ENCODE measurements around the gene PLEKHG1.

The PLEKHG1 gene

DNA sequence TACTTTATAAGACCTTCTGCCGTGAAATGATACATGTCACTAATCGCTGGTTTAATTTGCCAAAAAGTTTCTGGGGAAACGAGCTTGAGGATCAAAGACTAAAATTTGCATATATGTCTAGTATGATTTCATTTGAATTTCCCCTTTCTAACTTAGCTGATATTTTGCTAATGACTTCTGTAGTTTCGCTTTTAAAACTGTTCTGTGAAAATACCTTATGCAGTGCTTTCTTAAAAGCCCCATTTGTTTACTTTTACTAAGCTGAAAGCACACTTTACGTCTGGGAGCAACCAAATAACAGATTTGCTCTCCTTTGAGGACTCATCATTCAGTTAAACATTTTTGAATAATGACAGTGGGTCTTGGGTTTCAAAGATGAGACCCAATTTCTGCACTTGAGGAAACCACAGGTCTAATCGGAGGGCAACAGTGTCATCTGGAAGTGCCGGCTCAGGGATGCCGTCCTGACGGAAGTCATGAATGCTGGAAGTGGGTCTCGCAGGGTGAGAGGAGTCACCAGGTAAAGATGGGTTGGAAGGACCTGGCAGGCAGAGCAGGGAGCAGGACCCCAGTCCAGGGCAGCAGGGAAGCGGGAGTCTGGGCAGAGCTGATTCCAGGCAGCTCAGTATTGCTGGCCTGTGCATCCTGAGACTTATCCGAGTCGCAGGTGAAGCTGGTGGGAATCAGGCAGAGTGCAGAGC, 33.2 kb downstream of the PLEKHG1 start:
- no peak overlapping the region for H3K4me3 ChIP-seq (ENCODE audit: low read depth, low read length)
- DNase-seq (ENCODE audit: low read depth, low spot score): no peak
- TF ChIP-seq, protein P1, sequence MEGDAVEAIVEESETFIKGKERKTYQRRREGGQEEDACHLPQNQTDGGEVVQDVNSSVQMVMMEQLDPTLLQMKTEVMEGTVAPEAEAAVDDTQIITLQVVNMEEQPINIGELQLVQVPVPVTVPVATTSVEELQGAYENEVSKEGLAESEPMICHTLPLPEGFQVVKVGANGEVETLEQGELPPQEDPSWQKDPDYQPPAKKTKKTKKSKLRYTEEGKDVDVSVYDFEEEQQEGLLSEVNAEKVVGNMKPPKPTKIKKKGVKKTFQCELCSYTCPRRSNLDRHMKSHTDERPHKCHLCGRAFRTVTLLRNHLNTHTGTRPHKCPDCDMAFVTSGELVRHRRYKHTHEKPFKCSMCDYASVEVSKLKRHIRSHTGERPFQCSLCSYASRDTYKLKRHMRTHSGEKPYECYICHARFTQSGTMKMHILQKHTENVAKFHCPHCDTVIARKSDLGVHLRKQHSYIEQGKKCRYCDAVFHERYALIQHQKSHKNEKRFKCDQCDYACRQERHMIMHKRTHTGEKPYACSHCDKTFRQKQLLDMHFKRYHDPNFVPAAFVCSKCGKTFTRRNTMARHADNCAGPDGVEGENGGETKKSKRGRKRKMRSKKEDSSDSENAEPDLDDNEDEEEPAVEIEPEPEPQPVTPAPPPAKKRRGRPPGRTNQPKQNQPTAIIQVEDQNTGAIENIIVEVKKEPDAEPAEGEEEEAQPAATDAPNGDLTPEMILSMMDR (IDR thresholded peaks at IDR 0.05; ENCODE audit: low read depth, low read length): no peak
- in situ Hi-C loops (cut with HindIII; ENCODE audit: low sequenced_read_pairs): no loop called here

DNA sequence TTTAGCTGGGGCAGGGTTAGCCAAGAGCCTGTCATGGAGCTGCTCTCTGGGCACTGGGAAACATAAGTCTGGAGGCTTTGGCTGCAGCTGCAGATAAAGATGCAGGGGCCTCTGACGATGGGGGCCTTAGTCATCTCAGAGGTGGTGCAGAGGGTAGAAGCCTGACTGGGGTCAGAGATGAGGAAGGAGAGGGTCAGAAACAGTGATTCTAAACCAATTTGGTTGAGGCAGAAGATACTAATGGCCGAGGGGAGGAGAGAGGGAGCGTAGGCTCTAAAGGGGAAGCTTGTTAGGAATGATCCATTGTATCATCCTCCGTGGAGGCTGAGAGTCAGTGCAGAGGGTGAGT, 33.8 kb downstream of the PLEKHG1 start:
- TF ChIP-seq, protein P1 (IDR thresholded peaks at IDR 0.05; ENCODE audit: low read depth, low read length): no peak
- in situ Hi-C loops (cut with HindIII; ENCODE audit: low sequenced_read_pairs): no loop called here
- H3K4me3 ChIP-seq (ENCODE audit: low read depth, low read length): no peak overlapping the region
- no peak for DNase-seq (ENCODE audit: low read depth, low spot score)

DNA sequence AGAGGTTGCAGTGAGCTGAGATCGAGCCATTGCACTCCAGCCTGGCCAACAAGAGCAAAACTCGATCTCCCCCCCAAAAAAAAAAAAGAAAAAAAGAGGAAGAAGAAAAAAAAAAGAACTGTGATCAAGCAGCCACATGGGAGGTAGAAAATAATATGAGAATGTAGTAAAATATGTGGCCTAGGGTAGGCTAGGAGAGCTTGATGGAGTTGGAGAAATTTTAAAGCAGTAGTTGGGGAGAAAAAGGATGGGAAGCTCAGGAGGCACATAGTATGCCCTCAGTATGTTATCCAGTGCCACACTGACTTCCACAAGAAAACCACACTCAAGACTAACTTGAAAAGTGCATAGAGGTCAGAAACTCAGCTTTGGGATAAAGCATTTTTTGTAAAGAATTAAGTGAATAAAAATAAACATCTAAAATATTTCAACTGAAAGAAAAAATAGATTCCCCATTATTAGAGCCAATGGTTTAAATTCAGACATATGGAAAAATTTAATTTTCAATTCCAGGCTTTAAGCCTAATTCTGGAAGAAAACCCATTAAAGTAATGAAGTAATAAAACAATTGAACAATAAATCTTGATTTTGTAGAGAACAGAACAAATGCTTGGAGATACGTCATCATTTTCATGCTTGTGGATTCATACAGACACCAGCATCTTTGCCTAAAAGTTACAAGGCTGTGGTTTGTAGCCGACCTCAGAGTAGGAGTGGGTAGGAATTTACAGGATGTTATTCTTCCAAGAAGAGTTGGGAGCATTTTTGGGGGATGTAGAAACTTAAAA, 34.7 kb downstream of the PLEKHG1 start:
- no peak overlapping the region for H3K4me3 ChIP-seq (ENCODE audit: low read depth, low read length)
- no peak for DNase-seq (ENCODE audit: low read depth, low spot score)
- TF ChIP-seq, protein P1 (IDR thresholded peaks at IDR 0.05; ENCODE audit: low read depth, low read length): no peak
- in situ Hi-C loops (cut with HindIII; ENCODE audit: low sequenced_read_pairs): no loop called here

DNA sequence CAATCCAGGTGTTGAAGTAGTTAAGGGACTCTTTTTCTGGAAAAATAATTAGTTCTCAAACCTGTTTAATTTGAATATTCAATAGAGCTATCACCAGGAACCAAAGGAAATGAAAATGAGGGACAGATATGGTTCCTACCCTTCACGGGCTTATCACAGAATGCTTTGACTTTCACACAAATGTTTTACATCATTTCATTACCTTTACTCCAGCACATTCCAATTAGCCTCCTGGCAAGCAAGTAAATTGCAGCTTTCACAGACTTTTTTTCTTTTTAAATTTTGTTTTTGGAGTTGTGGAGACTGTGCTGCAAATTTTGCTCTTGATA, 35.2 kb downstream of the PLEKHG1 start:
- H3K4me3 ChIP-seq (ENCODE audit: low read depth, low read length): no peak overlapping the region
- in situ Hi-C loops (cut with HindIII; ENCODE audit: low sequenced_read_pairs): no loop called here
- DNase-seq (ENCODE audit: low read depth, low spot score): no peak
- TF ChIP-seq, protein P1 (IDR thresholded peaks at IDR 0.05; ENCODE audit: low read depth, low read length): no peak

DNA sequence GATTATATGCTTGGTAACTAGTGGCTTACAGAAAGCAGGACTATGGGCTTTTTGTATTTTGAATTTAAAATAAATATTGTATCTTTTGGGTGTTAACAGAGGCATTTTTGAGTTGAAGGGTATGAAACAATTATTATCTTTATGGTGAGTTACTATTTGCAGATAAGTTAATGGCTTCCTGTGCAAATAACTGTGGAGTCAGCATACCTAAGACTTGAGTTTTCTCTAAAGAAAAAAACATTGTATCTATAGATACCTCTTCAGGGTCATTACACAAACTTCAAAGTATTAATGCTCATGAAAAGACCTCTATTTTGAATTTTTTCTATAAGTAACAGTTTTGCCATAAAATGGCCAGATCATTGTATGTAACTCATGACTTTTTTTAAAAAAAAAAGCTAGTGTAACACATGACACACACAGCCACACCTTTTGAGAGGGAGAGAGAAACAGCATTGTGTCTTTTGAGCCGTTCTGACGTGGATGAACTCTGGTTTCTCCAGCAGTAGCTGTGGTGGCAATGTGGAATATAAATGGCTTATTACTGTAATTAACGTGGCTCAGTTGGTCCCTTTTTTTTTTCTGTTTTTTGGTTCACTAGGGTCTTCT, 36.3 kb downstream of the PLEKHG1 start:
- H3K4me3 ChIP-seq (ENCODE audit: low read depth, low read length): no peak overlapping the region
- TF ChIP-seq, protein P1 (IDR thresholded peaks at IDR 0.05; ENCODE audit: low read depth, low read length): no peak
- in situ Hi-C loops (cut with HindIII; ENCODE audit: low sequenced_read_pairs): no loop called here
- no peak for DNase-seq (ENCODE audit: low read depth, low spot score)

DNA sequence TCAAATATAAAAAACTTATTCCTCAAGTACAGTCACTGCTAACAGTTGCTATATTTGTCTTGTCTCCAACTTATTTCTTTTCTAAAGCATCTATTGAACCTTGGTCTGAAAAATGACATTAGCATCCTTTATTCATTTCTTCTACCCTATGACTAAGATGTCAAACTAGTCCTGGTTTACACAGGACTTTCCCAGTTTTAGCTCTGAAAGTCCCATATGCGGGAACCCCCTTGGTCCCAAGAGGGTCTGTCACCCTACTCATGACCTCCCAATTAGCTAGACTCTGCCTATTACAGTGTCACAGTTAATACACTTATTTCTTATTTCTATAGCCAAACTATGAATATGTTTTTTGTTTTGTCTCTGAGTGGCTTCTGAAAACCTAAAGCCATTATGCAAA, 37.1 kb downstream of the PLEKHG1 start:
- in situ Hi-C loops (cut with HindIII; ENCODE audit: low sequenced_read_pairs): no loop called here
- TF ChIP-seq, protein P1 (IDR thresholded peaks at IDR 0.05; ENCODE audit: low read depth, low read length): no peak
- H3K4me3 ChIP-seq (ENCODE audit: low read depth, low read length): no peak overlapping the region
- DNase-seq (ENCODE audit: low read depth, low spot score): no peak

Data from astrocyte of the spinal cord (primary cell).